ENCODE results near the gene RAD51B.

Gene RAD51B

GRCh38 chr14:67787673-67788072 lies 31.9 kb upstream of the RAD51B start:
- TF ChIP-seq, protein P1, sequence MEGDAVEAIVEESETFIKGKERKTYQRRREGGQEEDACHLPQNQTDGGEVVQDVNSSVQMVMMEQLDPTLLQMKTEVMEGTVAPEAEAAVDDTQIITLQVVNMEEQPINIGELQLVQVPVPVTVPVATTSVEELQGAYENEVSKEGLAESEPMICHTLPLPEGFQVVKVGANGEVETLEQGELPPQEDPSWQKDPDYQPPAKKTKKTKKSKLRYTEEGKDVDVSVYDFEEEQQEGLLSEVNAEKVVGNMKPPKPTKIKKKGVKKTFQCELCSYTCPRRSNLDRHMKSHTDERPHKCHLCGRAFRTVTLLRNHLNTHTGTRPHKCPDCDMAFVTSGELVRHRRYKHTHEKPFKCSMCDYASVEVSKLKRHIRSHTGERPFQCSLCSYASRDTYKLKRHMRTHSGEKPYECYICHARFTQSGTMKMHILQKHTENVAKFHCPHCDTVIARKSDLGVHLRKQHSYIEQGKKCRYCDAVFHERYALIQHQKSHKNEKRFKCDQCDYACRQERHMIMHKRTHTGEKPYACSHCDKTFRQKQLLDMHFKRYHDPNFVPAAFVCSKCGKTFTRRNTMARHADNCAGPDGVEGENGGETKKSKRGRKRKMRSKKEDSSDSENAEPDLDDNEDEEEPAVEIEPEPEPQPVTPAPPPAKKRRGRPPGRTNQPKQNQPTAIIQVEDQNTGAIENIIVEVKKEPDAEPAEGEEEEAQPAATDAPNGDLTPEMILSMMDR (IDR thresholded peaks at IDR 0.05) = no peak

DNA sequence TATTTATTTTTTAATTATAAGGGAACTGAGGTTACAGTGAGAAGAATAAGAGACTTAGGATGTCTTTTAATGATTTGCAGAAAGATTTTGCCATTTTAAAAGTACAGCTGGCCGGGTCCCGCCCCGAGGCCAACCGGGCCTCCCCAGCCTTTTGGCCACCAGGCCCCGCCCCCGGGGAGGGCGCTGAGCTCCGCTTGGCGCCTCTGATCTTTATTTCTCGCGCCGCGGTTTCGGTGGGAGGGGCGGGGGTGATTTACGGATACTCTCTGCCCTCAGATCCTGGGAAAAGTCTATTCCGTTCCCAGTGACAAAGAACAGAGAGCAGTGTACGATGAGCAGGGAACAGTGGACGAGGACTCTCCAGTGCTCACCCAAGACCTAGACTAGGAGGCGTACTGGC lies 20.8 kb upstream of the RAD51B start:
- TF ChIP-seq, protein P1 (IDR thresholded peaks at IDR 0.05) = no peak

- TF ChIP-seq, protein P1 (IDR thresholded peaks at IDR 0.05) = no peak
These were observed 18.8 kb upstream of the RAD51B start for GRCh38 chr14:67800743-67801142.

GRCh38 chr14:67806246-67806645 lies 13.3 kb upstream of the RAD51B start:
- TF ChIP-seq, protein P1 (IDR thresholded peaks at IDR 0.05) = no peak

GRCh38 chr14:67814821-67815220 lies 4.8 kb upstream of the RAD51B start:
- TF ChIP-seq, protein P1 (IDR thresholded peaks at IDR 0.05) = no peak

DNA sequence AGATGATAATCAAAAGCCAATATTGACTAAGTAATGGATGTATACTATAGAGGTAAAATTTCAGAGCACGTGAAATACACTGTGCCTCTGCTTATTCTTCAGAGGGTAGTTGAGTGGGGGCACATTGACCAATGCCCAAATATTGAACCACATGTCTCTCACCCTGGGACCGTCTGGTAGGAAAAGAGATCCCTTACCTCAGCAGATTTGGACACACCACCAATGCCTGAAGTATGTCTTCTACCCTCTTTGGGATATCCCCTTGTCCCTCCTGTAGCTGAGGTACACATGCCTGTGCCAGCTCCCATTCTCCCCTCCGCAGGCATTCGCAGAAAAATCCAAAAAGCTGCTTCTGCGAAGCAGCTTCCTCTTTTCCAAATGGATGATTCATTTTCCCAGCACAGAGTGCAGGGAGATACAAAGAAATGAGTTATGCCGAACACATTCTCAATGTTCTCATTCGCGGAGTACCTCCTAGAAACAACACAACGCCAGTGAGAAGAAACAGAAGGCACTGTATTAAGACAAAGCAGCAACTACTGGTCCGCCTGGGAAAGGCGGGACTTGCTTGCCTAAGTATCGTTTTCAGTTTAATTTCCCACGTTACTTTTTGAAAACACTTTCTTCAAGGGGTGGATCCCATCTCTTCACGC lies 3.9 kb upstream of the RAD51B start:
- TF ChIP-seq, protein P1 (IDR thresholded peaks at IDR 0.05) = no peak

DNA sequence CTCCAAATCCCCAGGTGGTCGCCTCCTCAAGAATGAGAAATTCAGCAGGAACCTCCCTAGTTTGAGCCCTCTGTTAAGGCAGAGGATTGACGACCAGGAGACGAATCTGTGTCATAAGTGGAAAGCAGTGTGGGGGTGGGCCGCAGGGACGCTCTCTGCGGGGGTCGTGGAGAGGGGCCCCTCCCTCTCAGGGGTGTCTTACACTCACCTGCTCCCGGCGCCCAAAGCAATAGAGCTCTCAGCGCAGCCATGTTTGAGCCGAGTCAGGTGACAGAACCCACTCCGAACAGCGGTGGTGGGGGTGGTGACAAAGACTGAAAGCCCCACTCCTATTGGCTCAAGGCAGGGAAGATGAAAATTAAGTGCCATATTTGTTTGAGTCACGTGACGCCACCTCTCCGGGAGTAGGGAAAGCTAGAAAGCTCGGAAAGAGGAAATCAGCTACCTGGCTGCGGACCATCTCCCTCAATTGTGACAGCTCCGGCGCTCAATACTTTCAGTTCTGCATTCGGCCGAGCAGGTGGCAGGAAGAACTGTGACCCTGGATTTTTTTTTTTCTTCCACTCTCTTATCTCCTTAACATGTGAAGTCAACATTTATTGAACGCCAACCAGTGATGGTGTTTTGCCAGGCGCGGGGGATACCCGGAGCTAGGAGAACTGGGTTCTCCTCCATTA lies 3.1 kb upstream of the RAD51B start, which contains the start of gene ZFYVE26:
Gene ZFYVE26, minus strand, starts transcription at position 265 of the 677 bp plus-strand sequence. CDS start 627 bp downstream, outside the sequence.
- TF ChIP-seq, protein P1 (IDR thresholded peaks at IDR 0.05) = no peak
